ENCODE results near the gene PPP1R36. TPM values are rescaled to one million over a fixed set of nuclear protein-coding genes. Genes with fewer than 3 reads are reported as not detected.

The PPP1R36 gene
- total and polyA plus RNA-seq, 2 of the 8 experiments (the other 6 are each of a cell fraction or from before 2014, with no cell fraction given): 0.39 to 0.93 TPM

GRCh38 chr14:64503434-64504309 lies 46.1 kb upstream of the PPP1R36 start, which contains the start of gene ZBTB25 (continued):
- TF ChIP-seq CHD7 (IDR thresholded peaks at IDR 0.05; ENCODE audit: insufficient replicate concordance, low read length) (no peak), NANOG (IDR thresholded peaks at IDR 0.05; ENCODE audit: insufficient read depth, low read depth, low read length, poor library complexity, severe bottlenecking) (no peak), KDM1A (IDR thresholded peaks at IDR 0.05; ENCODE audit: borderline replicate concordance, low read length) (no peak), PHF8 (conservative IDR thresholded peaks at IDR 0.05; ENCODE audit: low read depth, low read length) (peak; percentile 81), GTF2F1 (IDR thresholded peaks at IDR 0.05; ENCODE audit: borderline replicate concordance, low read depth, low read length) (no peak; the same call in 1 of the 2 replicates), SRF (IDR thresholded peaks at IDR 0.05; ENCODE audit: low read depth, low read length) (no peak), BRCA1 (IDR thresholded peaks at IDR 0.05; ENCODE audit: low read depth, low read length) (peak; percentile 74), POU5F1 (IDR thresholded peaks at IDR 0.05; ENCODE audit: low read depth, low read length) (no peak), TBP (IDR thresholded peaks at IDR 0.05; ENCODE audit: low read depth, low read length) (peak; percentile 78), NRF1 (IDR thresholded peaks at IDR 0.05; ENCODE audit: low read depth, low read length) (no peak)
